UCSD-AML1 (cell line): ENCODE measurements around the gene L3MBTL2.

Source experiments
- DNase-seq: peaks from one replicate; lab custom pipeline; 2025; ENCODE audit not compliant: unreplicated experiment; lab: John Stamatoyannopoulos, UW

The L3MBTL2 gene

GRCh38 chr22:41206719-41207118 is 1.6 kb downstream of the L3MBTL2 start:
- DNase-seq: no peak

GRCh38 chr22:41215409-41215808 is 10.3 kb downstream of the L3MBTL2 start:
- DNase-seq: no peak

- no peak for DNase-seq
These were observed 10.8 kb downstream of the L3MBTL2 start for GRCh38 chr22:41215926-41216325.

- DNase-seq: no peak
These were observed 11.9 kb downstream of the L3MBTL2 start for GRCh38 chr22:41216984-41217383.

- peak; percentile 91 for DNase-seq
These were observed 12.5 kb downstream of the L3MBTL2 start for GRCh38 chr22:41217553-41218157.

- DNase-seq: no peak
These were observed 17.9 kb downstream of the L3MBTL2 start for GRCh38 chr22:41222846-41223507.

GRCh38 chr22:41223535-41223934 is 18.4 kb downstream of the L3MBTL2 start:
- DNase-seq: no peak

GRCh38 chr22:41226723-41227655 is 21.9 kb downstream of the L3MBTL2 start:
- no peak for DNase-seq

GRCh38 chr22:41229215-41229614 is 24.1 kb downstream of the L3MBTL2 start:
- no peak for DNase-seq

- peak; percentile 71 for DNase-seq
These were observed 24.8 kb downstream of the L3MBTL2 start for GRCh38 chr22:41229730-41230400.

GRCh38 chr22:41230401-41230785 is 25.3 kb downstream of the L3MBTL2 start:
- DNase-seq: no peak

GRCh38 chr22:41231369-41231768 is 26.3 kb downstream of the L3MBTL2 start:
- no peak for DNase-seq

GRCh38 chr22:41234815-41235695 is 29.9 kb downstream of the L3MBTL2 start:
- DNase-seq: no peak

GRCh38 chr22:41237036-41237706 is 32.1 kb downstream of the L3MBTL2 start:
- no peak for DNase-seq

- peak; percentile 69 for DNase-seq
These were observed 32.8 kb downstream of the L3MBTL2 start for GRCh38 chr22:41237707-41238569.

GRCh38 chr22:41238570-41239442 is 33.7 kb downstream of the L3MBTL2 start:
- DNase-seq: no peak

GRCh38 chr22:41239443-41240128 is 34.5 kb downstream of the L3MBTL2 start:
- no peak for DNase-seq
